Uterus (tissue), 2 donors: ENCODE measurements around the gene HERC4.

Experiments used
- CTCF ChIP-seq, 4 experiments: fragments of 200-600 bp in 2 of 4; fragments of 450-650 bp in 2 of 4; sonication (generic) in 2 of 4; IDR thresholded peaks; one replicate each; pipeline ENCODE4 v1.5.1; 2016 to 2019; ENCODE audit warnings: antibody characterized with exemption in 4 of 4, mild to moderate bottlenecking in 2 of 4, moderate library complexity in 1 of 4
- POLR2A ChIP-seq, 2 donors: fragments of 450-650 bp; IDR thresholded peaks; one replicate each; pipeline ENCODE4 v1.6.1; 2016; ENCODE audit warnings: antibody characterized with exemption in 2 of 2, mild to moderate bottlenecking in 1 of 2, moderate library complexity in 1 of 2

DNA sequence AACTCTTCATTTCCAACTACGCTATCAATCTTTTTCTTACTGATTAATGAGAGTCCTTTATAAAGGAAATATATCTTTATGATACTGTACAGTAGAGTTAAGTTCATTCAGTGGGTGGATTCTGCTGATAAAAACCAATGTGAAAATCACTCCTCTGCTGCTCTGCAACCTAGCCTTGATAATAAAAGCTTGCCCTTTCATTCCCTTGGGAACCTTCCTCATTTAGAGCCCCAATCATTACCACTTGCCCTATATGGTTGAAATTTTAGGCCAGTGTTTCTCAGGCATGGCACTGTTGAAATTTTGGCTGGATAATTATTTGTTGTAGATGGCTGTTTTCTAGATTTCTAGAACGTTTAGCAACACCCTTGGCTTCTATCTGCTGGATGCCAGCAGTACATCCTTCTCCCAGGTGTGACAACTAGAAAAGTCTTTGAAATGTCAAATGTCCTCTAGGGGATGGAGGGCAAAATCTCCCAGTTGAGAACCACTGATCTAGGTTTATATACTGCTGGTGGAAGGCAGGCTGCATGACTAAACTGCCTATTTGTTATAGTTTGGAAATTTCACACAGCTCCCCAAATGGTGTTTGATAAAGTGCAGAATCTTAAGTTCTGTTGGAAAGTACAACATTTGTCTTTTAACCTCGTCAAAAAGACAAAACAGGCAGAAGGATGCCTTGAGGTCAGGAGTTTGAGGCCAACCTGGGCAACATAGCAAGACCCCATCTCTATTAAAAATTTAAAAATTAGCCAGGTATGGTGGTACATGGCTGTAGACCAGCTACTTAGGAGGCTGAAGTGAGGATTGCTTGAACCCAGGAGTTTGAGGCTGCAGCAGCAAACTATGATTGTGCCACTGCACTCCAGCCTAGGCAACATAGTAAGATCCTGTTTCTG is 199.5 kb downstream of the HERC4 start:
- TF ChIP-seq CTCF (IDR thresholded peaks at IDR 0.05) (no peak), POLR2A (IDR thresholded peaks at IDR 0.05) (no peak)
